H9 (cell line): ENCODE results near the gene GABBR2. TPM values are rescaled to one million over a fixed set of nuclear protein-coding genes. Genes with fewer than 3 reads are reported as not detected.

ENCODE experiments used
- DNase-seq: peaks from one replicate; pipeline ENCODE4 v3.0.0-alpha.2; 2017
- H2AFZ ChIP-seq: one replicate; pipeline ENCODE4 v1.6.1; 2013; ENCODE audit warnings: mild to moderate bottlenecking, low read length, control low read depth, moderate library complexity
- H2AK5ac ChIP-seq: 2 replicates; pipeline ENCODE4 v1.6.1; 2013; ENCODE audit warnings: low read length, control low read depth, mixed read lengths; ENCODE audit not compliant: insufficient read length
- H2BK120ac ChIP-seq: one replicate; pipeline ENCODE4 v1.6.1; 2013; ENCODE audit warnings: low read depth, mild to moderate bottlenecking, low read length, control low read depth, inconsistent platforms; ENCODE audit not compliant: poor library complexity, severe bottlenecking
- H2BK12ac ChIP-seq: 2 replicates; pipeline ENCODE4 v1.6.1; 2013; ENCODE audit warnings: low read length, control low read depth, mixed read lengths, low read depth; ENCODE audit not compliant: insufficient read length
- H2BK15ac ChIP-seq: 2 replicates; pipeline ENCODE4 v1.6.1; 2013; ENCODE audit warnings: low read depth, low read length, control low read depth
- H2BK20ac ChIP-seq: one replicate; pipeline ENCODE4 v1.6.1; 2013; ENCODE audit warnings: low read depth, mild to moderate bottlenecking, low read length, control low read depth, inconsistent platforms; ENCODE audit not compliant: poor library complexity, severe bottlenecking
- H2BK5ac ChIP-seq: 2 replicates; pipeline ENCODE4 v1.6.1; 2013; ENCODE audit warnings: low read length, control low read depth, mixed read lengths; ENCODE audit not compliant: insufficient read length
- H3K14ac ChIP-seq: 2 replicates; pipeline ENCODE4 v1.6.1; 2013; ENCODE audit warnings: low read length, control low read depth; ENCODE audit not compliant: insufficient read depth
- H3K18ac ChIP-seq: 2 replicates; pipeline ENCODE4 v1.6.1; 2013; ENCODE audit warnings: low read depth, mild to moderate bottlenecking, mixed read lengths, low read length, control low read depth; ENCODE audit not compliant: insufficient read length
- H3K23ac ChIP-seq: 2 replicates; pipeline ENCODE4 v1.6.1; 2013; ENCODE audit warnings: low read length, control low read depth, mixed read lengths, low read depth; ENCODE audit not compliant: insufficient read length
- H3K23me2 ChIP-seq: 2 replicates; pipeline ENCODE4 v1.6.1; 2013; ENCODE audit warnings: low read depth, mild to moderate bottlenecking, mixed read lengths, low read length, control low read depth; ENCODE audit not compliant: insufficient read length, poor library complexity, severe bottlenecking
- H3K27ac ChIP-seq: 2 replicates; pipeline ENCODE4 v1.5.1; 2013; ENCODE audit warnings: low read length, control low read depth, mixed read lengths, low read depth; ENCODE audit not compliant: insufficient read length
- H3K27me3 ChIP-seq: 2 replicates; pipeline ENCODE4 v1.6.1; 2013; ENCODE audit warnings: low read length, control low read depth, inconsistent platforms; ENCODE audit not compliant: insufficient read depth
- H3K4ac ChIP-seq: 2 replicates; pipeline ENCODE4 v1.6.1; 2013; ENCODE audit warnings: low read depth, mild to moderate bottlenecking, control low read depth, inconsistent platforms, low read length, moderate library complexity
- H3K4me1 ChIP-seq: 2 replicates; pipeline ENCODE4 v1.6.1; 2013; ENCODE audit warnings: low read length, control low read depth, inconsistent platforms; ENCODE audit not compliant: insufficient read depth
- H3K4me2 ChIP-seq: 2 replicates; pipeline ENCODE4 v1.6.1; 2013; ENCODE audit warnings: low read length, control low read depth, mixed read lengths; ENCODE audit not compliant: insufficient read length, insufficient read depth
- H3K56ac ChIP-seq: 2 replicates; pipeline ENCODE4 v1.6.1; 2013; ENCODE audit warnings: low read depth, mild to moderate bottlenecking, mixed read lengths, low read length, control low read depth; ENCODE audit not compliant: insufficient read length
- H3K79me1 ChIP-seq: 2 replicates; pipeline ENCODE4 v1.6.1; 2013; ENCODE audit warnings: low read depth, mild to moderate bottlenecking, moderate library complexity, low read length, control low read depth, inconsistent platforms; ENCODE audit not compliant: insufficient read depth, poor library complexity, severe bottlenecking
- H3K79me2 ChIP-seq: 2 replicates; pipeline ENCODE4 v1.6.1; 2013; ENCODE audit warnings: low read length, control low read depth, inconsistent platforms; ENCODE audit not compliant: insufficient read depth
- H3K9ac ChIP-seq: 2 replicates; pipeline ENCODE4 v1.6.1; 2013; ENCODE audit warnings: low read length, control low read depth, mixed read lengths; ENCODE audit not compliant: insufficient read length; ENCODE audit errors: extremely low read depth
- H3K9me3 ChIP-seq: one replicate; pipeline ENCODE4 v1.6.1; 2013; ENCODE audit warnings: low read depth, low read length, inconsistent platforms; ENCODE audit not compliant: control insufficient read depth
- H3T11ph ChIP-seq: one replicate; pipeline ENCODE4 v1.6.1; 2013; ENCODE audit warnings: mild to moderate bottlenecking, low read length, control low read depth, inconsistent platforms
- H4K20me1 ChIP-seq: one replicate; pipeline ENCODE4 v1.6.1; 2013; ENCODE audit not compliant: control insufficient read depth, insufficient read length, insufficient read depth
- H4K5ac ChIP-seq: 2 replicates; pipeline ENCODE4 v1.6.1; 2013; ENCODE audit warnings: low read depth, mild to moderate bottlenecking, mixed read lengths, low read length, control low read depth; ENCODE audit not compliant: insufficient read length
- H4K8ac ChIP-seq: replicated peaks from 2 replicates; pipeline ENCODE4 v1.6.1; 2013; ENCODE audit warnings: low read length, control low read depth, mixed read lengths, low read depth; ENCODE audit not compliant: insufficient read length
- H4K91ac ChIP-seq: 2 replicates; pipeline ENCODE4 v1.6.1; 2013; ENCODE audit warnings: low read depth, mild to moderate bottlenecking, moderate library complexity, mixed read lengths, low read length, control low read depth; ENCODE audit not compliant: insufficient read length
- H3K27ac Mint-ChIP-seq, 3 experiments: 2 replicates in 2 of 3; 3 replicates in 1 of 3; pipeline ENCODE4 v1.8.0; 2020 to 2021; ENCODE audit warnings: mixed read lengths in 3 of 3, mild to moderate bottlenecking in 1 of 3, moderate library complexity in 1 of 3
- H3K27me3 Mint-ChIP-seq: 2 replicates; pipeline ENCODE4 v1.8.0; 2021; ENCODE audit warnings: low read depth, mild to moderate bottlenecking, moderate library complexity, mixed read lengths
- H3K36me3 Mint-ChIP-seq, 3 experiments: 2 replicates in 2 of 3; 3 replicates in 1 of 3; pipeline ENCODE4 v1.8.0; 2020 to 2021; ENCODE audit warnings: low read depth in 3 of 3, mixed read lengths in 3 of 3; ENCODE audit not compliant: insufficient read depth in 1 of 3
- H3K4me1 Mint-ChIP-seq, 2 experiments: 2 replicates each; pipeline ENCODE4 v1.8.0; 2020; ENCODE audit warnings: mixed read lengths in 2 of 2
- H3K4me3 Mint-ChIP-seq, 2 experiments: 2 replicates in 1 of 2; 3 replicates in 1 of 2; pipeline ENCODE4 v1.8.0; 2020 to 2021; ENCODE audit warnings: mild to moderate bottlenecking in 2 of 2, mixed read lengths in 2 of 2, moderate library complexity in 1 of 2
- H3K9me3 Mint-ChIP-seq, 2 experiments: 2 replicates in 1 of 2; 3 replicates in 1 of 2; pipeline ENCODE4 v1.8.0; 2020; ENCODE audit warnings: mild to moderate bottlenecking in 2 of 2, mixed read lengths in 2 of 2, moderate library complexity in 1 of 2
- CTCF ChIP-seq: fragments of 200-600 bp; sonication (generic); conservative IDR thresholded peaks from 3 replicates; pipeline ENCODE4 v1.8.0; 2021; ENCODE audit warnings: antibody characterized with exemption, mild to moderate bottlenecking
- WGBS: extraction: QIAGEN DNeasy Blood & Tissue Kit; methylation state at CpG from one replicate; pipeline ENCODE4 v1.1.7; 2013; ENCODE audit warnings: missing lambda C conversion rate, low lambda C conversion rate, mixed read lengths; ENCODE audit not compliant: insufficient read length; ENCODE audit errors: extremely low coverage; 5-methylcytosine and 5-hydroxymethylcytosine counted together
- total RNA-seq: library from RNA; stranded (reverse); gene quantifications from 2 replicates; pipeline ENCODE4 v1.2.1, GENCODE V29; 2021

Gene GABBR2
- total RNA-seq, 1 experiment from 2014 or later = 0.66 TPM

GRCh38 chr9:98688710-98689495 lies 19.8 kb downstream of the GABBR2 start:
- Mint-ChIP-seq H3K36me3 (no peaks in the 10 kb centered on the region), H3K4me3 (no peak overlapping the region), H3K9me3 (no peaks in the 10 kb centered on the region; a peak in 1 of 5 replicates), H3K27me3 (peaks cover 13% of the 10 kb centered on the region), H3K4me1 (peaks cover 6 to 9% of the 10 kb centered on the region in 2 experiments), H3K27ac (no peak overlapping the region; a peak in 1 of 7 replicates)
- no peaks in the 10 kb centered on the region for H3K79me1 ChIP-seq
- H2AFZ ChIP-seq = no peak overlapping the region
- no peak overlapping the region for H3T11ph ChIP-seq
- WGBS = no CpG with 5 or more reads among the region's 7 CpGs
- H2BK12ac ChIP-seq = no peak overlapping the region
- no peak overlapping the region for H2BK15ac ChIP-seq
- H3K56ac ChIP-seq = no peak overlapping the region
- no peak overlapping the region for H3K14ac ChIP-seq
- no peak overlapping the region for H2AK5ac ChIP-seq
- H2BK5ac ChIP-seq = no peak overlapping the region
- no peak overlapping the region for H3K27ac ChIP-seq
- H2BK20ac ChIP-seq = no peak overlapping the region
- H3K18ac ChIP-seq = no peak overlapping the region
- no peak overlapping the region for H3K23ac ChIP-seq
- H3K23me2 ChIP-seq = no peaks in the 10 kb centered on the region
- H4K91ac ChIP-seq = no peak overlapping the region
- no peak for DNase-seq
- TF ChIP-seq CTCF = no peak
- H3K27me3 ChIP-seq = no peaks in the 10 kb centered on the region
- H3K9ac ChIP-seq = no peak overlapping the region
- no peak overlapping the region for H4K8ac ChIP-seq
- no peak overlapping the region for H4K5ac ChIP-seq
- H3K9me3 ChIP-seq = no peaks in the 10 kb centered on the region
- no peaks in the 10 kb centered on the region for H3K79me2 ChIP-seq
- no peaks in the 10 kb centered on the region for H3K4me1 ChIP-seq
- H4K20me1 ChIP-seq = no peaks in the 10 kb centered on the region
- H3K4me2 ChIP-seq = no peak overlapping the region
- no peak overlapping the region for H3K4ac ChIP-seq
- H2BK120ac ChIP-seq = no peak overlapping the region
